Panc1 (cell line): ENCODE measurements around the gene CORO7. TPM values are rescaled to one million over a fixed set of nuclear protein-coding genes. Genes with fewer than 3 reads are reported as not detected.

Experiments used
- ATAC-seq: fragments of 200-7000 bp; cut with Tn5 transposase; 2 replicates; pipeline ENCODE4 v1.9.1; 2020; ENCODE audit warnings: mild to moderate bottlenecking, moderate library complexity
- BruUV-seq: library from RNA; stranded (reverse); fragments of 400-500 nt; replicated peaks from 2 replicates; lab custom pipeline; 2021; lab: Mats Ljungman, UMichigan
- CTCF ChIA-PET: fragments of 300-600 bp; sonication (Branson Sonifier 250); formaldehyde crosslinking; loops from one replicate; lab custom pipeline; 2022; ENCODE audit warnings: antibody characterized with exemption; lab: Charles Lee
- POLR2A ChIA-PET: fragments of 300-600 bp; sonication (Branson Sonifier 250); formaldehyde crosslinking; loops from one replicate; lab custom pipeline; 2022; ENCODE audit warnings: antibody characterized with exemption; lab: Charles Lee
- DNase-seq: peaks from one replicate; pipeline ENCODE4 v3.0.0-alpha.2; 2010; ENCODE audit warnings: low read depth, low spot score
- H3K27ac ChIP-seq: 2 replicates; pipeline ENCODE4 v1.5.1; 2011; ENCODE audit warnings: mild to moderate bottlenecking, low read length, inconsistent platforms
- H3K27me3 ChIP-seq: fragments of 200-500 bp; sonication (Bioruptor generic); 2 replicates; pipeline ENCODE4 v1.6.0; 2014; ENCODE audit warnings: low read length, inconsistent platforms; ENCODE audit not compliant: control insufficient read depth, insufficient read depth
- H3K36me3 ChIP-seq: fragments of 200-500 bp; sonication (Bioruptor generic); 2 replicates; pipeline ENCODE4 v1.5.1; 2014; ENCODE audit warnings: inconsistent platforms, mild to moderate bottlenecking, low read length, moderate library complexity; ENCODE audit not compliant: control insufficient read depth, insufficient read depth
- H3K4me1 ChIP-seq: 2 replicates; pipeline ENCODE4 v1.5.1; 2011; ENCODE audit warnings: inconsistent platforms, mild to moderate bottlenecking, low read length, moderate library complexity; ENCODE audit not compliant: control insufficient read depth, insufficient read depth
- H3K4me3 ChIP-seq, 2 experiments: 2 replicates each; pipeline ENCODE4 v1.5.1; 2011 to 2012; ENCODE audit warnings: low read depth in 2 of 2, low read length in 2 of 2, mild to moderate bottlenecking in 2 of 2, inconsistent platforms in 1 of 2, moderate library complexity in 1 of 2
- H3K9me3 ChIP-seq: fragments of 200-500 bp; sonication (Bioruptor generic); 2 replicates; pipeline ENCODE4 v1.5.1; 2014; ENCODE audit warnings: low read depth, mild to moderate bottlenecking, inconsistent platforms, low read length, moderate library complexity; ENCODE audit not compliant: control insufficient read depth, insufficient read depth
- POLR2AphosphoS5 ChIP-seq: IDR thresholded peaks from 2 replicates; pipeline ENCODE4 v1.6.1; 2012; ENCODE audit warnings: mild to moderate bottlenecking, low read depth, low read length, moderate library complexity
- SIN3A ChIP-seq: IDR thresholded peaks from 2 replicates; pipeline ENCODE4 v1.6.1; 2012; ENCODE audit warnings: low read depth, mild to moderate bottlenecking, low read length, moderate library complexity, borderline replicate concordance; ENCODE audit not compliant: insufficient read depth
- TCF7L2 ChIP-seq: IDR thresholded peaks from 2 replicates; pipeline ENCODE4 v1.6.1; 2011; ENCODE audit warnings: mild to moderate bottlenecking, low read depth, low read length, inconsistent platforms
- in situ Hi-C: cut with HindIII; loops from 2 replicates; pipeline ENCODE4 v1.10.0; 2016; ENCODE audit warnings: low sequenced_read_pairs, low pct_unique_long_range_greater_than_20kb
- intact Hi-C: fragments of 100-400 bp; cut with micrococcal nuclease; formaldehyde crosslinking; loops from one replicate; pipeline ENCODE4 v1.10.0; 2022; ENCODE audit not compliant: unreplicated experiment
- total RNA-seq: library from RNA; stranded (reverse); gene quantifications from one replicate; pipeline ENCODE4 v1.2.1, GENCODE V29; 2021; ENCODE audit not compliant: unreplicated experiment
- TF ChIP-seq, protein P1 (sequence below), 2 experiments: IDR thresholded peaks; 2 replicates each; pipeline ENCODE4 v1.6.1; 2011 to 2012; ENCODE audit warnings: low read depth in 2 of 2, control low read depth in 1 of 2, low read length in 1 of 2, mild to moderate bottlenecking in 1 of 2, moderate library complexity in 1 of 2; ENCODE audit not compliant: insufficient read depth in 1 of 2
- TF ChIP-seq, protein P2 (sequence below): fragments of 450-650 bp; IDR thresholded peaks from 2 replicates; pipeline ENCODE4 v1.5.1; 2017; ENCODE audit warnings: mild to moderate bottlenecking

The CORO7 gene
- total RNA-seq, 1 experiment from 2014 or later, result 37.5 TPM

DNA sequence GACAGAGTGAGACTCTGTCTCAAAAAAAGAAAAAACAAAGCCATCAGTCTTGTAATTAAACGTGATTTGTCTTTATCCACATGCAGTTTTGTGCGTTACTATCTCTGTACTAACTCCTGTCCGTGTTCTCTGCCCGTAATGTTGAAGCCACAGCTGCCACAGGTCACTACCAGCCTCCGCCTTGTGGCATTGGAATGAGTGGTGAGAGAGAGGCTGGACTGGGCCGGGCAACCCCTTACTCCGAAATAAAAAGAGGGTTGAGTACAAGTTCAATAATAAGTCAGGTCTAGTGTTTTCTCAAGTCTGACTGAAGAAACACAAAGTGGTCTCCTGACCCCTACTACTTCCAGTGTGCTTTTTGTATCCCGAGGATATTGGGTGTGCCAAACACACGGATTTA lies 14.6 kb upstream of the CORO7 start:
- Histone ChIP-seq H3K9me3 (no peaks in the 10 kb centered on the region), H3K36me3 (peaks cover 11% of the 10 kb centered on the region; the same call in 1 of the 2 replicates), H3K27ac (no peak overlapping the region), H3K27me3 (no peaks in the 10 kb centered on the region), H3K4me3 (no peak overlapping the region), H3K4me1 (peaks cover 13% of the 10 kb centered on the region)
- TF ChIP-seq, protein P1, sequence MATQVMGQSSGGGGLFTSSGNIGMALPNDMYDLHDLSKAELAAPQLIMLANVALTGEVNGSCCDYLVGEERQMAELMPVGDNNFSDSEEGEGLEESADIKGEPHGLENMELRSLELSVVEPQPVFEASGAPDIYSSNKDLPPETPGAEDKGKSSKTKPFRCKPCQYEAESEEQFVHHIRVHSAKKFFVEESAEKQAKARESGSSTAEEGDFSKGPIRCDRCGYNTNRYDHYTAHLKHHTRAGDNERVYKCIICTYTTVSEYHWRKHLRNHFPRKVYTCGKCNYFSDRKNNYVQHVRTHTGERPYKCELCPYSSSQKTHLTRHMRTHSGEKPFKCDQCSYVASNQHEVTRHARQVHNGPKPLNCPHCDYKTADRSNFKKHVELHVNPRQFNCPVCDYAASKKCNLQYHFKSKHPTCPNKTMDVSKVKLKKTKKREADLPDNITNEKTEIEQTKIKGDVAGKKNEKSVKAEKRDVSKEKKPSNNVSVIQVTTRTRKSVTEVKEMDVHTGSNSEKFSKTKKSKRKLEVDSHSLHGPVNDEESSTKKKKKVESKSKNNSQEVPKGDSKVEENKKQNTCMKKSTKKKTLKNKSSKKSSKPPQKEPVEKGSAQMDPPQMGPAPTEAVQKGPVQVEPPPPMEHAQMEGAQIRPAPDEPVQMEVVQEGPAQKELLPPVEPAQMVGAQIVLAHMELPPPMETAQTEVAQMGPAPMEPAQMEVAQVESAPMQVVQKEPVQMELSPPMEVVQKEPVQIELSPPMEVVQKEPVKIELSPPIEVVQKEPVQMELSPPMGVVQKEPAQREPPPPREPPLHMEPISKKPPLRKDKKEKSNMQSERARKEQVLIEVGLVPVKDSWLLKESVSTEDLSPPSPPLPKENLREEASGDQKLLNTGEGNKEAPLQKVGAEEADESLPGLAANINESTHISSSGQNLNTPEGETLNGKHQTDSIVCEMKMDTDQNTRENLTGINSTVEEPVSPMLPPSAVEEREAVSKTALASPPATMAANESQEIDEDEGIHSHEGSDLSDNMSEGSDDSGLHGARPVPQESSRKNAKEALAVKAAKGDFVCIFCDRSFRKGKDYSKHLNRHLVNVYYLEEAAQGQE (IDR thresholded peaks at IDR 0.05; ENCODE audit: insufficient read depth in 1 of 2, low read depth in 2 of 2, low read length in 1 of 2), result no peak
- no peak for TF ChIP-seq SIN3A
- no peak for TF ChIP-seq TCF7L2
- TF ChIP-seq, protein P2, sequence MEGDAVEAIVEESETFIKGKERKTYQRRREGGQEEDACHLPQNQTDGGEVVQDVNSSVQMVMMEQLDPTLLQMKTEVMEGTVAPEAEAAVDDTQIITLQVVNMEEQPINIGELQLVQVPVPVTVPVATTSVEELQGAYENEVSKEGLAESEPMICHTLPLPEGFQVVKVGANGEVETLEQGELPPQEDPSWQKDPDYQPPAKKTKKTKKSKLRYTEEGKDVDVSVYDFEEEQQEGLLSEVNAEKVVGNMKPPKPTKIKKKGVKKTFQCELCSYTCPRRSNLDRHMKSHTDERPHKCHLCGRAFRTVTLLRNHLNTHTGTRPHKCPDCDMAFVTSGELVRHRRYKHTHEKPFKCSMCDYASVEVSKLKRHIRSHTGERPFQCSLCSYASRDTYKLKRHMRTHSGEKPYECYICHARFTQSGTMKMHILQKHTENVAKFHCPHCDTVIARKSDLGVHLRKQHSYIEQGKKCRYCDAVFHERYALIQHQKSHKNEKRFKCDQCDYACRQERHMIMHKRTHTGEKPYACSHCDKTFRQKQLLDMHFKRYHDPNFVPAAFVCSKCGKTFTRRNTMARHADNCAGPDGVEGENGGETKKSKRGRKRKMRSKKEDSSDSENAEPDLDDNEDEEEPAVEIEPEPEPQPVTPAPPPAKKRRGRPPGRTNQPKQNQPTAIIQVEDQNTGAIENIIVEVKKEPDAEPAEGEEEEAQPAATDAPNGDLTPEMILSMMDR, result no peak
- TF ChIP-seq POLR2AphosphoS5, result no peak
- no peak for ATAC-seq
- in situ Hi-C loops (no loop called here), intact Hi-C loops (no loop called here)
- no TSS peak for BruUV-seq
- ChIA-PET POLR2A (no interaction called here), CTCF (no interaction called here)
- no peak for DNase-seq

DNA sequence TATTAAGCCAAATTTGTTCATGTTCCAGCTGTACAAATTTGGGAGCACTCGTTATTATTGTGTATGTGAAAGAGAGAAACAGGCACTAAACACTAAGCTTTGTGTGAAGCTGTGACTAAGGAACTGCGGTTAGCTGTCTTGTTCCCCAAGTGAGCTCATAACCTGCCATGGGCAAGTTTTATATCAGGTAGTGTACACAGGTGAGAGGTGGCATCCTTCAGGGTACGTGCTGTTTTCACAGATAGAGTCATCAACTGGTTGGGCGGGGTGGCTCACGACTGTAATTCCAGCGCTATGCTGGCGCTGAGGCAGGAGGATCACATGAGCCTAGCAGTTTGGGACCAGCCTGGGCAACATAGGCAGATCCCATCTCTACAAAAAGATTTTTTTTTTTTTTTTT lies 12.1 kb upstream of the CORO7 start:
- ATAC-seq, result no peak
- CTCF ChIA-PET, result no interaction called here
- Histone ChIP-seq H3K4me1 (peaks cover 17% of the 10 kb centered on the region), H3K36me3 (no peaks in the 10 kb centered on the region), H3K27me3 (no peaks in the 10 kb centered on the region), H3K9me3 (no peaks in the 10 kb centered on the region), H3K27ac (no peak overlapping the region), H3K4me3 (no peak overlapping the region)
- in situ Hi-C loops (no loop called here), intact Hi-C loops (no loop called here)
- TF ChIP-seq, protein P1 (IDR thresholded peaks at IDR 0.05; ENCODE audit: insufficient read depth in 1 of 2, low read depth in 2 of 2, low read length in 1 of 2), result no peak
- no peak for TF ChIP-seq TCF7L2
- TF ChIP-seq, protein P2, result no peak
- TF ChIP-seq POLR2AphosphoS5, result no peak
- TF ChIP-seq SIN3A, result no peak
- POLR2A ChIA-PET, result no interaction called here
- no peak for DNase-seq
- BruUV-seq, result no TSS peak
